ENCODE results near the gene SETD2.

GRCh38 chr3:47097864-47098263 lies 66.0 kb downstream of the SETD2 start:
- TF ChIP-seq YY1 (IDR thresholded peaks at IDR 0.05; ENCODE audit: insufficient read depth, insufficient read length) (no peak), ZNF274 (IDR thresholded peaks at IDR 0.05; ENCODE audit: low read depth, low read length) (no peak)

All from NT2/D1 (cell line).